AG04450 (cell line): Measurements from ENCODE around the gene PPP1R18. TPM values are rescaled to one million over a fixed set of nuclear protein-coding genes. Genes with fewer than 3 reads are reported as not detected.

Source experiments
- CTCF ChIA-PET: fragments of 300-600, 350-600 bp; formaldehyde crosslinking; extraction: SDS; loops from one replicate; lab custom pipeline; 2022; ENCODE audit warnings: antibody characterized with exemption, inconsistent platforms; lab: Charles Lee
- POLR2A ChIA-PET: fragments of 350-600 bp; formaldehyde crosslinking; extraction: SDS; loops from one replicate; lab custom pipeline; 2021; ENCODE audit warnings: antibody characterized with exemption, inconsistent platforms; lab: Yijun Ruan, JAX
- DNase-seq: peaks from one replicate; pipeline ENCODE4 v3.0.0-alpha.2; 2011; ENCODE audit warnings: low read depth, low spot score
- H3K27ac ChIP-seq: one replicate; pipeline ENCODE4 v1.5.1; 2012; ENCODE audit warnings: low read depth, low read length, control low read depth
- H3K27me3 ChIP-seq: one replicate; pipeline ENCODE4 v1.6.0; 2012; ENCODE audit warnings: low read length; ENCODE audit not compliant: control insufficient read depth, insufficient read depth
- H3K4me3 ChIP-seq: 2 replicates; pipeline ENCODE4 v1.5.1; 2011; ENCODE audit warnings: mild to moderate bottlenecking, low read depth, low read length, control low read depth
- H3K9me3 ChIP-seq: 2 replicates; pipeline ENCODE4 v1.5.1; 2012; ENCODE audit warnings: low read length; ENCODE audit not compliant: control insufficient read depth, insufficient read depth
- polyA minus RNA-seq: library from RNA; depleted of rRNA, polyadenylated mRNA; stranded (reverse); fragments of >200 nt; gene quantifications from 2 replicates; pipeline ENCODE4 v1.2.3, GENCODE V29; 2011; rRNA and poly(A)+ RNA removed
- polyA plus RNA-seq: library from polyadenylated mRNA; depleted of rRNA; stranded (reverse); fragments of >200 nt; gene quantifications from 2 replicates; pipeline ENCODE4 v1.2.3, GENCODE V29; 2011; rRNA removed
- TF ChIP-seq, protein P1 (sequence below): IDR thresholded peaks from 2 replicates; pipeline ENCODE4 v1.5.1; 2011; ENCODE audit warnings: low read depth, low read length, control low read depth, inconsistent platforms

The PPP1R18 gene, protein sequence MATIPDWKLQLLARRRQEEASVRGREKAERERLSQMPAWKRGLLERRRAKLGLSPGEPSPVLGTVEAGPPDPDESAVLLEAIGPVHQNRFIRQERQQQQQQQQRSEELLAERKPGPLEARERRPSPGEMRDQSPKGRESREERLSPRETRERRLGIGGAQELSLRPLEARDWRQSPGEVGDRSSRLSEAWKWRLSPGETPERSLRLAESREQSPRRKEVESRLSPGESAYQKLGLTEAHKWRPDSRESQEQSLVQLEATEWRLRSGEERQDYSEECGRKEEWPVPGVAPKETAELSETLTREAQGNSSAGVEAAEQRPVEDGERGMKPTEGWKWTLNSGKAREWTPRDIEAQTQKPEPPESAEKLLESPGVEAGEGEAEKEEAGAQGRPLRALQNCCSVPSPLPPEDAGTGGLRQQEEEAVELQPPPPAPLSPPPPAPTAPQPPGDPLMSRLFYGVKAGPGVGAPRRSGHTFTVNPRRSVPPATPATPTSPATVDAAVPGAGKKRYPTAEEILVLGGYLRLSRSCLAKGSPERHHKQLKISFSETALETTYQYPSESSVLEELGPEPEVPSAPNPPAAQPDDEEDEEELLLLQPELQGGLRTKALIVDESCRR
- polyA plus RNA-seq: 83.2 and 89.6 TPM in 2 replicates
- polyA minus RNA-seq: 70.7 and 74.2 TPM in 2 replicates

DNA sequence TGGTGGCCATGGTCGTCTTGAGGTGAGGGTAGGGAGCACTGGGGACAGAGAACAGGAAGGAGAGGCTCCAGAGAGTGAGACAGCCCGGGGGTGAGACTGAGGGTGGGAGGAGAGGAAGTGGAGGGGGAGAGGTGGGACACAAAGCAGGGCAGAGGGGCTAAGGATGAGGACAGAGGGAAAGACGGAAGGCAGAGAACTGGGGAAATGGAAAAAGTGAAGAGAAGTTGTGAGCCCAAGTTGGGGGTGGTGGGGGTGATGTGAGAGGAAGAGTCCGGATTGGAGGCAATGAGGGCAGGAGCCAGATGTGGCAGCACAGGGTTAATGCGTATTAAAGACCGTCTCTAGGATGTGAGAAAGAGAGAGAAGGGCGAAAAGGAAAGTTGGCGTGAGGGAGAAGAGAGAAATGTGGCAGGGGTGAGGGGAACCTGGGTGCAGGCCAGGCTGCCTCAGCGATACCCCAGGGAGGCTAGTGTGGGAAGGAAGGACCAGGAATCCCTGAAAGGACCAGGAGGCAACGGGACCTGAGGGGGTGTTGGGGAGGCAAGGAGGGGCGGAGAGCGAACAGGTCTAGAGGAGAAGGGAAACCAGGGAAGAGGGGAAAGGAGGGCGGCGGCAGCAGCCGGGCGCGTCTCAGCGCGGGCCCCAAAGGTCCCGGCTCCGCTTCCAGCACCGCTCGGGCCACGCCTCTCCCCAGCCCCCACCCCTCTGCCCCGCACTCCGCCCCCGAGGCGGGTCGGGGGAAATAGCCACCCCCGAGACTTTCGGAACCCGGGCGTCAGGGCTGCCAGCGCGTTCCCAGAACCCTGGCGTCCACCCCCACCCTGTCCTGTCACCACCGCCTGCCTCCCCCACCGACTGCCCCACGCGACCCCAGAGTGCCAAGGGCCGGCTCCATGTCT is at the start of gene PPP1R18:
Gene PPP1R18 (minus strand): TSS at position 637 of the 899 bp plus-strand sequence. CDS start 627 bp downstream, at position 10.
- H3K27ac ChIP-seq: peak within 1 kb of the TSS; percentile 99
- peak within 1 kb of the TSS; percentile 92 for H3K4me3 ChIP-seq
- no peaks in the 10 kb centered on the region; the same call in 1 of the 2 replicates for H3K9me3 ChIP-seq
- no peak for DNase-seq
- ChIA-PET POLR2A (no interaction called here), CTCF (interaction anchor here (1.4 kb wide), 1 partner anchor 401 kb away, joined by 4 read pairs; no protein-coding TSS in a partner anchor)
- TF ChIP-seq, protein P1, sequence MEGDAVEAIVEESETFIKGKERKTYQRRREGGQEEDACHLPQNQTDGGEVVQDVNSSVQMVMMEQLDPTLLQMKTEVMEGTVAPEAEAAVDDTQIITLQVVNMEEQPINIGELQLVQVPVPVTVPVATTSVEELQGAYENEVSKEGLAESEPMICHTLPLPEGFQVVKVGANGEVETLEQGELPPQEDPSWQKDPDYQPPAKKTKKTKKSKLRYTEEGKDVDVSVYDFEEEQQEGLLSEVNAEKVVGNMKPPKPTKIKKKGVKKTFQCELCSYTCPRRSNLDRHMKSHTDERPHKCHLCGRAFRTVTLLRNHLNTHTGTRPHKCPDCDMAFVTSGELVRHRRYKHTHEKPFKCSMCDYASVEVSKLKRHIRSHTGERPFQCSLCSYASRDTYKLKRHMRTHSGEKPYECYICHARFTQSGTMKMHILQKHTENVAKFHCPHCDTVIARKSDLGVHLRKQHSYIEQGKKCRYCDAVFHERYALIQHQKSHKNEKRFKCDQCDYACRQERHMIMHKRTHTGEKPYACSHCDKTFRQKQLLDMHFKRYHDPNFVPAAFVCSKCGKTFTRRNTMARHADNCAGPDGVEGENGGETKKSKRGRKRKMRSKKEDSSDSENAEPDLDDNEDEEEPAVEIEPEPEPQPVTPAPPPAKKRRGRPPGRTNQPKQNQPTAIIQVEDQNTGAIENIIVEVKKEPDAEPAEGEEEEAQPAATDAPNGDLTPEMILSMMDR: no peak
- H3K27me3 ChIP-seq: no peaks in the 10 kb centered on the region

DNA sequence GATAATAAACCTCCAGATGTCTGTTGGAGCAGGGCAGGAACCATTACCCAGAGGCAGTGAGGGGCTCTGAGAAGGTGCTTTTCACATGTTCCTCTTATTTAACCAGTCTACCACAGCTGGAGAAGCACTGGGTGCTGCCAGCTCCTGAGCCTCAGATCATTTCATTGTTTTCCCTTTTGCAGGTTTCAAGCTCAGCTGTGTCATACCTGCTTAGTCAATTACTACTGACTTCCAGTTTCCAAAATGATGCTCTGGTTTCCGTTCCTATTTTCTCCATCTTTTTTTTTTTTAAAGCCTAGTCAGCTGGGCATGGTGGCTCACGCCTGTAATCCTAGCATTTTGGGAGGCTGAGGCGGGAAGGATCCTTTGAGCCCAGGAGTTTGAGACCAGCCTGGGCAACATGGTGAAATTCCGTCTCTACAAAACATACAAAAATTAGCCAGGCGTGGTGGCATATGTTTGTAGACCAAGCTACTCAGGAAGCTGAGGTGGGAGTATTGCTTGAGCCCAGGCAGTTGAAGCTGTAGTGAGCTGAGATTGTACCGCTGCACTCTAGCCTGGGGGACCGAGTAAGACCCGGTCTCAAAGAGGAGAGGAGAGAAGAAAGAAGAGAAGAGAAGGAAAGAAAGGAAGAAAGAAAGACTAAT is 49.3 kb upstream of the PPP1R18 start:
- DNase-seq: no peak
- no peak overlapping the region for H3K27ac ChIP-seq
- H3K4me3 ChIP-seq: no peak overlapping the region
- ChIA-PET CTCF (interaction anchor here (2.0 to 2.3 kb wide), 2 partner anchors 13 to 57 kb away, joined by 7 to 9 read pairs; no protein-coding TSS in a partner anchor), POLR2A (no interaction called here)
- TF ChIP-seq, protein P1: no peak
- H3K27me3 ChIP-seq: no peaks in the 10 kb centered on the region
- no peaks in the 10 kb centered on the region for H3K9me3 ChIP-seq

DNA sequence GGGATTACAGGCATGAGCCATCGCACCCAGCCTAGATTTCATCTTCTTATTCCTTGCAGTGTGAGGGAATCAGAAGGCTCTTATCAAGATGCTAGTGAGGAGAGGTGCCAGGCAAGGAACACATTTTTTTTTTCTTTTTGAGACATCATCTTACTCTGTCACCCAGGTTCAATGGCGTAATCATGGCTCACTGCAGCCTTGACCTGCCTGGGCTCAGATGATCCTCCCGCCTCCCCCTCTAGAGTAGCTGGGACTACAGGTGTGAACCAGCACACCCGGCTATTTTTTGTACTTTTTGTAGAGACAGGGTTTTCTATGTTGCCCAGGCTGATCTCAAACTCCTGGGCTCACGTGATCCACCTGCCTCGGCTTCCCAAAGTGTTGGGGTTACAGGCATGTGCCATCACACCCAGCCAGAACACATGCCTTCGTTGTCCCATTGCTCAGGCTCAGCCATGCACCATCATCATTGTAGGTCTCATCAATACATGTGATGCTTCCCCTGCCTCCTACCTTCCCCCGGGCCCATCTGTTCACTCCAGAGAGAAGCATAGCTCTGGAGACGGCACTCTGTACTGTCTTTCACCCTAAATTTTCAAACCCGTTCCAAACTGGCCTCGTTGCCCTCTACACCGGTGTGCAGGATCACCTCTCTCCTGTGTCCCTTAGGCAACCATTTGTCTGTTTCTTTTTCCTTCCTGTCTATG is 45.9 kb upstream of the PPP1R18 start:
- ChIA-PET CTCF (interaction anchor here (1.2 to 3.1 kb wide), 5 partner anchors 10 to 355 kb away, joined by 3 to 21 read pairs (median 5); no protein-coding TSS in a partner anchor), POLR2A (interaction anchor here (0.7 to 1.2 kb wide), 2 partner anchors 11 to 102 kb away, joined by 3 read pairs; no protein-coding TSS in a partner anchor)
- no peaks in the 10 kb centered on the region for H3K27me3 ChIP-seq
- no peak for DNase-seq
- no peak overlapping the region for H3K27ac ChIP-seq
- no peak overlapping the region for H3K4me3 ChIP-seq
- TF ChIP-seq, protein P1: no peak
- no peaks in the 10 kb centered on the region for H3K9me3 ChIP-seq
